ENCODE results near the gene MAPK4. TPM values are rescaled to one million over a fixed set of nuclear protein-coding genes. Genes with fewer than 3 reads are reported as not detected.

The MAPK4 gene
- total RNA-seq, 2 donors from 2014 or later, result 1.0 to 1.6 TPM

DNA sequence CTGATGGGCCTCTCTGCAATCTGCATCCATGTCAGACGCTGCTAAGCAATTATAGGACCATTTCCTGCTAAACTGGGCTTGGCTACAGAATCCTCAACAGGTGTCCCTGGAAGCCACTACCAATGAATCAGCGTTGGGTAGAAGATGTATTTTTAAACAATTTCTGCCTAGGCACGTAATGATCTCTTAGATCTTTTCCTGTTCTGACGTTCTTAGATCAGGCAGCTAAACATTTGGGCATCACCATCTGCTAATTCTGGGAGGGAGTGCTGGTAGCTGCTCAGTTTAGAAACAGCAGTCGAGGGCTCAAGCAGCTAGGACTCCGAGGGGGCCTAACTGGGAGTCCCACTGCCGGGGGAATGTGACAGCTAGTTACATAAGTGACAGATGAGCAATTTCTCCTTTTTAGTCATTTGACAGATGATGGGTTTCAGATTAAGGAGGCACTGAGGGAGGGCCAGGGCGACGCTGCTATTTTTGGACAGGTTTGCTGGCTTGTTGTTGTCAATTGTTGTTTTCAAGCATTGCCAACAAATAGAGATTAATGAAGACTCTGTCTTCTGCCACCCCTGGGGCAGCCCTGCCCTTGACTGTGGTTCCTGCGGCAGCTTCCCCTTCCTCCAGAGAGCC, 167.2 kb downstream of the MAPK4 start:
- WGBS, 2 donors, result 59 to 64% methylated on average over 10 of the region's 10 CpGs
- no peak for TF ChIP-seq POLR2A (IDR thresholded peaks at IDR 0.05)
- TF ChIP-seq, protein P1, sequence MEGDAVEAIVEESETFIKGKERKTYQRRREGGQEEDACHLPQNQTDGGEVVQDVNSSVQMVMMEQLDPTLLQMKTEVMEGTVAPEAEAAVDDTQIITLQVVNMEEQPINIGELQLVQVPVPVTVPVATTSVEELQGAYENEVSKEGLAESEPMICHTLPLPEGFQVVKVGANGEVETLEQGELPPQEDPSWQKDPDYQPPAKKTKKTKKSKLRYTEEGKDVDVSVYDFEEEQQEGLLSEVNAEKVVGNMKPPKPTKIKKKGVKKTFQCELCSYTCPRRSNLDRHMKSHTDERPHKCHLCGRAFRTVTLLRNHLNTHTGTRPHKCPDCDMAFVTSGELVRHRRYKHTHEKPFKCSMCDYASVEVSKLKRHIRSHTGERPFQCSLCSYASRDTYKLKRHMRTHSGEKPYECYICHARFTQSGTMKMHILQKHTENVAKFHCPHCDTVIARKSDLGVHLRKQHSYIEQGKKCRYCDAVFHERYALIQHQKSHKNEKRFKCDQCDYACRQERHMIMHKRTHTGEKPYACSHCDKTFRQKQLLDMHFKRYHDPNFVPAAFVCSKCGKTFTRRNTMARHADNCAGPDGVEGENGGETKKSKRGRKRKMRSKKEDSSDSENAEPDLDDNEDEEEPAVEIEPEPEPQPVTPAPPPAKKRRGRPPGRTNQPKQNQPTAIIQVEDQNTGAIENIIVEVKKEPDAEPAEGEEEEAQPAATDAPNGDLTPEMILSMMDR (IDR thresholded peaks at IDR 0.05), result no peak
- no peaks in the 10 kb centered on the region for H3K36me3 ChIP-seq (replicated peaks in 1 of 2; ENCODE audit: insufficient read depth in 1 of 2, low read depth in 2 of 2)
- no peak overlapping the region for H3K4me3 ChIP-seq
- no peaks in the 10 kb centered on the region for H3K4me1 ChIP-seq
- no peaks in the 10 kb centered on the region for H3K9me3 ChIP-seq
- ATAC-seq, result no peak
- no peaks in the 10 kb centered on the region for H3K27me3 ChIP-seq
- intact Hi-C loops (cut with DNase I), result no loop called here
- no peak overlapping the region for H3K27ac ChIP-seq
- no peak for DNase-seq

DNA sequence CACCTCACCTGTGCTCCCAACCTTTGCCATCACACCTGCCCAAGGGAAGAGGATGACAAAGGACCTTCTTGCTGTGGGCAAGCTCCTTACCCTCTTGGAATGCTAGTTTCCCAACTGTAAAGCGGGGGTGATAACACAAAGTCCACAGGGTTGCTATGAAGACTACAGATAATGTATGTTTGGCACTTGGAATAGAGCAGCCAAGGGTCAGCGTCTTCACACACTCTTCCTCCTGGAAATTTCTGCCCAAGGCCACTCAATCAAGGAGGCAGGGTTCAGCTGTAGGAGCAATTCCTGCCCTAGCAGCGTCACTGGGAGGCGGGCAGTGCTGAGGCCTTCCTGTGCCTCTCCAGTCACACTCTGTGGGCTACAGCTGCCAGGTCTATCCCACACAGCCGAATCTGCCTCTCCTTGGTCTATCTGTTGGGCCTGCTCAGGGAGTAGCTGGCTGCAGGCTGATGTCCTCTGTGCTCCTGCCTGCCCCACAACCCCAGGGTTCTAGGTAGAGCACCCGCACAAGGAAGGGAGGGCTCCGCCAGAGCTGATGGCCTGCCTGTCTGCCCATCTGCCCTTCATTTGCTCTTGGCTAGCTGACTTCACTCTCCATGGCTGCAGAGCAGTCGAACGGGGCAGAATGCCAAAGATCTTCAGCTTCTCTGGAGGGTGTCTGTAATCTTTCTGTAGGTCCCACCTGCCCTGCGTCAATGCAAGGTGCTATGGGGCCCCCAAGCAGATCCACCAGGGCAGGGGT, 168.0 kb downstream of the MAPK4 start:
- WGBS, 2 donors, result 88 to 89% methylated on average over 7 to 10 of the region's 10 CpGs
- TF ChIP-seq POLR2A (IDR thresholded peaks at IDR 0.05), result no peak
- TF ChIP-seq, protein P1 (IDR thresholded peaks at IDR 0.05), result no peak
- ATAC-seq, result no peak

DNA sequence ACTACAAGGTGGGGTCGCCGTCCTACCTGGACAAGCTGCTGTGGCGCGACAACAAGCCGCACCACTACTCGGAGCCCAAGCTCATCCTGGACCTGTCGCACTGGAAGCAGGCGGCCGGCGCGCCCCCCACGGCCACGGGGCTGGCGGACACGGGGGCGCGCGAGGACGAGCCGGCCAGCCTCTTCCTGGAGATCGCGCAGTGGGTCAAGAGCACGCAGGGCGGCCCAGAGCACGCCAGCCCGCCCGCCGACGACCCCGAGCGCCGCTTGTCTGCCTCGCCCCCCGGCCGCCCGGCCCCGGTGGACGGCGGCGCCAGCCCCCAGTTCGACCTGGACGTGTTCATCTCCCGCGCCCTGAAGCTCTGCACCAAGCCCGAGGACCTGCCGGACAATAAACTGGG, 169.5 kb downstream of the MAPK4 start:
- Histone ChIP-seq H3K27me3 (no peaks in the 10 kb centered on the region), H3K36me3 (replicated peaks in 1 of 2; ENCODE audit: insufficient read depth in 1 of 2, low read depth in 2 of 2) (no peaks in the 10 kb centered on the region), H3K9me3 (no peaks in the 10 kb centered on the region), H3K4me3 (no peak overlapping the region), H3K4me1 (no peaks in the 10 kb centered on the region), H3K27ac (no peak overlapping the region)
- intact Hi-C loops (cut with DNase I), result no loop called here
- TF ChIP-seq, protein P1 (IDR thresholded peaks at IDR 0.05), result no peak
- TF ChIP-seq POLR2A (IDR thresholded peaks at IDR 0.05), result no peak
- DNase-seq (no peak), ATAC-seq (no peak)
- WGBS, 2 donors, result 71 to 87% methylated on average over 9 to 31 of the region's 46 CpGs

More for the DNA sequence above, 168.0 kb downstream of the MAPK4 start:
- Histone ChIP-seq H3K36me3 (replicated peaks in 1 of 2; ENCODE audit: insufficient read depth in 1 of 2, low read depth in 2 of 2) (no peaks in the 10 kb centered on the region), H3K27ac (no peak overlapping the region), H3K4me1 (no peaks in the 10 kb centered on the region), H3K27me3 (no peaks in the 10 kb centered on the region), H3K9me3 (no peaks in the 10 kb centered on the region), H3K4me3 (no peak overlapping the region)
- intact Hi-C loops (cut with DNase I), result no loop called here
- no peak for DNase-seq

DNA sequence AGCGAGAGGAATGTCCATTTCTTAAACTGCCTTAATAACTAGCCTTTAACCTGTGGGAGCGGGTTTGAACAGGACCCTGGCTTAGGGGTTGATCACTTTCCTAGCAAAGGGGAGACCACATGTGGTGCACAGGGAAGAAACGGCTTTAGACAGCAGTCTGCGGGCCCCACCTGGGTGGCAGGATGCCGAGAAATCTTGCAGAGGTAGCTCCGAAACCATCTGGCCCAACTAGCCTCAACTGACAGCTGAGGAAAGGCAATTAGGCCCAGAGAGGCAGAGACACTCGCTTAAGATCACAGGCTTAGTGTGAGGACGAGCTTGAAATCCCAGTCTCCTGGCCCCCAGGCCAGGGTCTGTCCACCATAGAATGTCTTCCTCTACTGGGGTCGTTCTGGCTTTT, 170.1 kb downstream of the MAPK4 start:
- 87 to 90% methylated on average over 9 of the region's 9 CpGs for WGBS, 2 donors
- intact Hi-C loops (cut with DNase I), result no loop called here
- no peaks in the 10 kb centered on the region for H3K27me3 ChIP-seq
- ATAC-seq (no peak), DNase-seq (no peak)
- no peaks in the 10 kb centered on the region for H3K36me3 ChIP-seq (replicated peaks in 1 of 2; ENCODE audit: insufficient read depth in 1 of 2, low read depth in 2 of 2)
- no peaks in the 10 kb centered on the region for H3K4me1 ChIP-seq
- H3K27ac ChIP-seq, result no peak overlapping the region
- no peaks in the 10 kb centered on the region for H3K9me3 ChIP-seq
- no peak overlapping the region for H3K4me3 ChIP-seq
- TF ChIP-seq, protein P1 (IDR thresholded peaks at IDR 0.05), result no peak
- no peak for TF ChIP-seq POLR2A (IDR thresholded peaks at IDR 0.05)

Measured in body of pancreas (tissue), 4 donors.